ENCODE results near the gene USP1.
A peak's percentile ranks its signal among the peaks of the same experiment; 100 is the strongest.

USP1 gene, protein sequence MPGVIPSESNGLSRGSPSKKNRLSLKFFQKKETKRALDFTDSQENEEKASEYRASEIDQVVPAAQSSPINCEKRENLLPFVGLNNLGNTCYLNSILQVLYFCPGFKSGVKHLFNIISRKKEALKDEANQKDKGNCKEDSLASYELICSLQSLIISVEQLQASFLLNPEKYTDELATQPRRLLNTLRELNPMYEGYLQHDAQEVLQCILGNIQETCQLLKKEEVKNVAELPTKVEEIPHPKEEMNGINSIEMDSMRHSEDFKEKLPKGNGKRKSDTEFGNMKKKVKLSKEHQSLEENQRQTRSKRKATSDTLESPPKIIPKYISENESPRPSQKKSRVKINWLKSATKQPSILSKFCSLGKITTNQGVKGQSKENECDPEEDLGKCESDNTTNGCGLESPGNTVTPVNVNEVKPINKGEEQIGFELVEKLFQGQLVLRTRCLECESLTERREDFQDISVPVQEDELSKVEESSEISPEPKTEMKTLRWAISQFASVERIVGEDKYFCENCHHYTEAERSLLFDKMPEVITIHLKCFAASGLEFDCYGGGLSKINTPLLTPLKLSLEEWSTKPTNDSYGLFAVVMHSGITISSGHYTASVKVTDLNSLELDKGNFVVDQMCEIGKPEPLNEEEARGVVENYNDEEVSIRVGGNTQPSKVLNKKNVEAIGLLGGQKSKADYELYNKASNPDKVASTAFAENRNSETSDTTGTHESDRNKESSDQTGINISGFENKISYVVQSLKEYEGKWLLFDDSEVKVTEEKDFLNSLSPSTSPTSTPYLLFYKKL

DNA sequence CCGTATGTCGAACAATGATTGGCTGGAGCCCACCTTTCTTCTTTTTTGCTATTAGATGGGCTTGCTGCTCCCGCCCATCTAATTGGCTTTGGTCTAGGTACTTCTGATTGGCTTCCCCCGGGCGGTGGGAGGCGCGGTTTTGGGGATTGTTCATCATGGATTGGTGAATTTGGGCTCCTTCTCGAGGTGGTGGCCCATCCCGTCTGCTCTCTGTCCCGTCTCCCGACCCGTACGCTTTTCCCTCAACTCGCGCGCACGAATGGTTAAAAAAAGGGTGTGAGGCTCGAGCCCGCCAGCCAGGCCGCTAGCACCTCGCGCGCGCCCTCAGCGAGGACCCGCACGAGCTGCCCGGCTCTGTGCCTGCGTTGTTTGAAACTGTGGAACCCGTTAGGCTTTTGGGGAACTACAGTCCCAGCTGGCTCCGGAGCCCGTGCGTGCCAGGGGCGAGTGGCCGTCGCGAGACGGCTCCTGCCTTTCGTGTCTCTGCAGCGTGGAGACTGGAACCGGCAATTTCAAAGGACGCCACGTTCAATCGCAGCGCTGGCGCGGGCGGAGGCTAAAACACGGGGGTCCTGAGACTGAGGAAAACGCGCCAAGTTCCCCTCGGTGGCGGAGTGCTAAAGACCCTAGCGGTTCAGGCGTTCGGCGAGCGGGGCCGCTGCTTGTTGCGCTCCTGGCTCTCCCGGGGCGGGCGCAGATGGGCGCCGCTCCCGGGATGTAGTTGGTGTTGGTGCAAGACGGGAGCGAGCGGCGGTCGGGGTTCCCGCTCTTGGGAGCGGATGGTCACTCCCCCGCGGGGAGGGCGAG, at the start of gene USP1:
Gene USP1, plus strand, starts transcription at position 584 of the 807 bp plus-strand sequence. CDS start 2,819 bp downstream, outside the sequence.
- DNase-seq: peak in 1 of 2 donors; percentile 99

DNA sequence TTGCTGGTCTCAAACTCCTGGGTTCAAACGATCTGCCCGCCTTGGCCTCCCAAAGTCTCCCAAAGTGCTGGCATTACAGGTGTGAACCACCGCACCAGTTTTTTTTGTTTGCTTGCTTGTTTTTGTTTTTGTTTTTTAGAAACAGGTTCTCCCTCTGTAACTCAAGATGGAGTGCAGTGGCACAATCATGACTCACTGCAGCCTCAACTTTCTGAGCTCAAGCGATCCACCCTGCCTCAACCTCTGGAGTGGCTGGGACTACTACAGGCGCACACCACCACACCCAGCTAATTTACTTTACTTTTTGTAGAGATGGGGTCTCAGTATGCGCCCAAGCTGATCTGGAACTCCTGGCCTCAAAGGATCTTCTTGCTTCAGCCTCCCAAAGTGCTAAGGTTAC, 47.3 kb upstream of the USP1 start:
- no peak for DNase-seq

DNA sequence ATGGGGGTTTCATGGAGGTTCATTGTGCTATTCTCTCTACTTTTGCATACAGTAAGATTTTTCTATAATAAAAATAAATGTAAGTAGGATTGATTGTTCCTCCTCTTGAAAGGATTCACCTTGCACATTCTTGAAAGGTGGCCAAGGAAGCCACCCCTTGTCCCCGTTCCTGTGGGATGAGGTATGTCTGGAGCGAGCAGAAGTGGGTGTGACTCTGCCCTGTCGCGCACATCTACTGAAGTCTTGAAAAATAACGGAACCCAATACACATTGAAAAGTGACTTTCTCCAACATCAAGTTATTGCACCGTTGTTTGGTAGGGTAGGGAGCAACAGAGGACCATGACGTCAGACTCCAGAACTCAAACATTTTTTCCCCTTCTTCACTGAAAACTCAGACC, 46.8 kb upstream of the USP1 start:
- no peak for DNase-seq

DNA sequence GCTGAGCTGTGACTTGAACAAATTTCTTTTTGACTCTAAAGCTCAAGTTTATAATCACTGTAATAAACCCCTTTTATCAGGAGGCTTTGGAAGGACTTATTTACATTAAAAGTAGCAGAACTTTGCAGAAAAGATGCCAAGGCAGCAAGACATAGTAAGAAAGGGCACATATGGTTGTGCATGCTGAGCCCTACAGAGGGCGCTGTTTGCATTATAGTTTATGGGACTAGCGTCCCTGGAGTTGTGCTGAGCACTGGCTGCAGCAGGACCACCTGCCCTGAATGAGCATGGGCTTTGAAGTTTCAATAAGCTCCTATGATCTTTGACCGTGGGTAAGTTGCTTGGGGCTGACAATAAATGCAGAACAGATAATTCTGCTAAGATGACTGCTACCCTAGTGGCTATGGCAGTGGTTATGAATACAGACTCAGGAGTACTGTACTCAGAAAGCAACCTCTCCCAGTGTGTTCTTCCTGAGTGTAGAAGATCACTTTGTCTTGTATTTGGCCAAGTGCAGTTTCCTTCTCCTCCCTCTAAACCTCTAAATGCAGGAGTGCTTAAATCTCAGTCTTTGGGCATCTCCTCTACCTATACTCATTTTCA, 45.4 kb upstream of the USP1 start:
- DNase-seq: peak in 1 of 2 donors; percentile 18

DNA sequence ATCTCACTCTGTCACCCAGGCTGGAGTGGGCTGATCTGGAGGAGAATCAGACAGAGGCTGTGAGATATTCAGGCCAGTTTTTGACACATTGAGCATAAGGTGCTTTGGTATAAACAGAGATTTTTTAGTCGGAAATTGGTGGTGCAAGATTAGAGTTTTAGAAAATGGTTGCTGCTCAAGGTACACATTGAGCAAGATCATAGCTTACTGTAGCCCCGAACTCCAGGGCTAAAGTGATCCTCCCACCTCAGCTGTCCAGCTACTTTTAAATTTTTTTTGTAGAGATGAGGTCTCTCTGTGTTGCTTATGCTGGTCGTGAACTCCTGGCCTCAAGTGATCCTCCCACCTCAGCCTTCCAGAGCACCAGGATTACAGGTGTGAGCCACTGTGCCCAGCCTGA, 43.9 kb upstream of the USP1 start:
- no peak for DNase-seq

DNA sequence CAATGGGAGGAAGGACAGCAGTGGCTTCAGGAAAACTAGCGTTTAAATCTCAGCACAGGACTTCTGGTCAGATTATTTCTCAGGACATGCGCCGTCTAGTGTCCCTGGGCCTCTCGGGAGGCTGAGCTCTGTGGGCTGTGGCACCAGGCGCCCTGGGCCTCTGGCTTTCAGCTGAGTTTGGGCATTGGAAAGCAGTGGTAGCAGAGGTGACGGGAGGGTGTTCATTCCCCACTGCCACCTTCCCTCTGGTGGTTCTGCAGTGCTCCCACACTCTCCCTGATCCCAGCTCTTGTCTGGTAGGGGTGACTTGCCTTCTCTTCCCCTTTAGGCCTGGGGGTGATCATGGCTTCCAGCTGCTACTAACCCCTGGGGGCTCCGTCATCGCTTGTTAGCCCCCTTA, 42.2 kb upstream of the USP1 start:
- no peak for DNase-seq

DNA sequence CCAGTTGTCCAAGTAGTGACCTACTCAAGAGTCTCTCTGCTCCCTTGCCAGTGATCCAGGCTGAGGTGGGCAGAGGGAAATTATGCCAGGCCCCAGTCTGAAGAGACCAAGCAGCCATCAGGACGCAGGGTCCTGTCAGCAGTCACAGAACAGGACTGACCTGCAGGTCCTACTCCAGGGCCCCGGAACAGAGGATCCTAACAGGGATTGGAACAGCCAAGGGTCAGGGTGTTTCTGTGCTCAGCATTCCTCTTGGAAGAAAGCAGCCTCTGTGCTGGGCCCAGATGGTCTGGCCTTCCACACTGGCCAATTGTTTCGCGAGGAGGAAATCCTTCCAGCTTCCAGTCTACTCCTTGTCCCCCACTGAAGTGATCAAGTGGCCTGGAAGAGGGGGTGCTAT, 41.6 kb upstream of the USP1 start:
- DNase-seq: no peak

DNA sequence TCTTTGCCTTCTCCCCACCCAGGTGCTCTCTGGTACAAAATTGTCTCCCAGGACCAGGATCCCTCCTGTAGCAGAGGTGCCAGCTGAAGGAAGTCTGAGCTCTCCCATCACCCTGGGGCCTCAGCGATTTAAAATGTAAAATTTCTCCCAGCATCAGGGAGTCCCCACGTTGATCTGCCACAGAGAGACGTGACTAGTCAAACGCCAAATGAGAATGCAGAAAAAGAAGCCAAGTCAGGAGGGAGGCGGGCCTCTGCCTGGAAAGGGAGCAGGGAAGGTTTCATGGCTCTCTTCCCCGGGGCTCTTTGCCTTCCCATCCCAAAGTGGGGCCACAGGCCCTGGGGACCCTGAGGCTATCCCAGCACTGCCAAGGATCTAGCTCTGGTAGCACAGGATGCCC, 40.0 kb upstream of the USP1 start:
- no peak for DNase-seq

DNA sequence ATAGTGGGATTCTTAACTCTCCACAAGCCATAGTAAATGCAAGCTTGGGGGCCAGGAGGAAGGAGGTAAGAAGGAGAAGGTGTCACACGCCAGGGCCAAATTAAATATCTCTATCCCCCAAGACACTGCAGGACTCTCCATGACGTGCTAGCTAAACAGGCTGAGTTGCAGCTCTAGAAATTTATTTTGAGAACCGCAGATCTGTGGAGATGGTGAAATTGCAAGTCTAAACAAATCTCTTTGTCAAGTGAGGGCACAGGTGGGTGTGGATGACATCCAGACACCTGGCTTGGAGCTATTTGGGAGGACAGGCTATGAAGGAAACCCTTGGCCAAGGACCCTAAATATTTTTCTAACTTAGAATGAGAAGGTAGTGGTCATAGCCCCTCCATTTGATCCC, 39.5 kb upstream of the USP1 start:
- no peak for DNase-seq

DNA sequence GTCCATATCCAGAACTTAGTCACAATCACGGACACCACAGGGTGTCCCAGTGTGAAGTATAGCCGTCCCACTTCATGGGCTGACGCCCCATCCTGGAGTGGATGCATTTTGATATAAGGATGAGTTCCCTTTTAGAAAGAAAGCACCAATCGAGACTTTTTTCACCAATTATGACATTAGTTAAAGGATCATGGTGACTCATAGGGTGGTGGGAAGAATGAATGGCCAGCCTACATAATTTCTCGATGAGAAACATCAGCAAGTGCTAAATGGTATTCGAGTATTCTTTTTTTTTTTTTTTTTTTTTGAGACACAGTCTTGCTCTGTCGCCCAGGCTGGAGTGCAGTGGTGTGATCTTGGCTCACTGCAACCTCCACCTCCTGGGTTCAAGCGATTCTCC, 38.5 kb upstream of the USP1 start:
- no peak for DNase-seq

DNA sequence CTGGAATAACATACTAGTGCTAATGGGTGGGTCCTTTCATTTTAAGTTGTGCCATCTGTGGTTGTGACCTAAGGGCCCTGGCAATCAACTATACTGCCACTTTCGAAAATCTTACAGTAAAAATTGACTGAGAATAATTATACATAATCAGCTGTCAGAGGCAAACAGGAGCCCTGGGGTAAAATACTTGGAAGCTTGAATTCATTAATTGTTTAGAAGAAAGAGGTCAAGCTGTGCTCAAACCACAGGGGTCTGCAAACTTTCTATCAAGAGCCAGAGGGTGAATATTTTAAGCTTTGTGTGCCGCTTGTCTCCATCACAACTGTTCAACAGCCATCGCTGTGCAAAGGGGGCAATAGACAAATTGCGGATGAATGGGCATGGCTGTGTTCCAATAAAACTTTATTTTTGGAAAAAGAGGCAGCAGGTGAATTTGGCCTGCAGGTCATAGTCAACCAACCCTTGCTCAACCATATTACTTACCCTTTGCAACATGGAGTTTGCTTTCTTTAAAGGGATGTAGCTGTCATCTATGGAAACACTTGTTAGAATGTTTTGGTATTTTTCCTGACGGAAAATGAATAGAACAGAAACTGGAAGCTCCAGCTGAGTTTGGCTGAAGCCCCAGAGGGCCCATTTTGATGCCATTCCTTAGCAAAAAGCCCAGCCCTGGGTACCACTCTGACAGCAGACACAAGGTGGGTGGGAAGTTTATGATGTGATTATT, 35.7 kb upstream of the USP1 start:
- no peak for DNase-seq

DNA sequence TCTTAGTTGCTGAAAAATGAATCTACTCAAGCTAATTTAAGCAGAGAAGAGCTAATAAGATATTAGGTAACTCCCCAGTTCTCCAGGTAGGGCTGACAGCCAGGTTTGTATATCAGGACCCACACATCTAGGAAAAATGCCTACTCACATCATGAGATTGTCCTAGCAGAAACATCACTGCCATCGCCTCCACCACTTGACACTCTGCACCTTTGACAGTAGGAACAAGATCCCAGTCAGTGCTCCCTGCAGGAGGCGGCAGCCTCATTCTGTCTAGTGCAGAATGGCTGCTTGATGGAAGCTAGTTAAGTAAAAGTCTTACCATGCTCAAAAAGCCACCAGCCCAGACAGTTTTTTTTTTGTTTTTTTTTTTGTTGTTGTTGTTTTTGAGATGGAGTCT, 31.6 kb upstream of the USP1 start:
- no peak for DNase-seq

DNA sequence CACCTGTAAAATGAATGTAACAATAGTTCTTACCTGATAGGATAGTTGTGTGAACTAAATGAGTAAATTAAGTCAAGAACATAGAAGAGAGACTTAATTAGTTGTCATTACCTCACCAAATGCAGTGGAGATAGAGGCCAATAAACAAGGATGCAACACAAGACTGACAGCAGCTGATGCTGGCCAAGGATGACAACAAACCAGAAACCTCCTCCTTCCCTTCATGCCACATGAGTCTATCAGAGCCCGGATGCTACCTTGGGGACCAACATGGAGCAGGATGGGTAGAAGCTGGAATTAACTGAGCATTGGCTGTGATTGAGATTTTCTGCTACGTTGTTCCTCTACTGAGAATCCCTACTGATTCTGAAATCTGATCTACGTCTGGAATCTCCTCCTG, 30.3 kb upstream of the USP1 start:
- no peak for DNase-seq

DNA sequence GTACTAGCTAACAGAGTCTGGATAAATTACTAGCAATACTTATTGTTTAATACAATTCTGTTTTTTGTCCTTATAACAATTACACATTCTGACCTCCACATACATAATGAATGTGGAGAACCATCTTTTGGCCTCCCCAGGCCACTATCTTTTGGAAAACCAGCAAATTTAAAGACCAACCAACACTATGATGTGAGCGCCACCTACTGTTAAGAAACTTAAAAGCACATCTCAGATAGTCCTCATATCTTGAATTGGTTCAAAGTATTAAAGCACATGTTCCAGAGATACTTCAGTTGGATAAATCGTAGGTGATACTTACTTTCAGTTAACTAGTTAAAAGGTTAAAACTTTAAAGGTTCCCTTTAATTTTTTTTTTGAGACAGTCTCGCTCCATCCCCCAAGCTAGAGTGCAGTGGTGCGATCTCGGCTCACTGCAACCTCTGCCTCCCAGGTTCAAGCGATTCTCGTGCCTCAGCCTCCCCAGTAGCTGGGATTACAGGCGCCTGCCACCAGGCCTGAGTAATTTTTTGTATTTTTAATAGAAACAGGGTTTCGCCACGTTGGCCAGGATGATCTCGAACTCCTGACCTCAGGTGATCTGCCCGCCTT, 29.3 kb upstream of the USP1 start:
- peak in 1 of 2 donors; percentile 52 for DNase-seq

DNA sequence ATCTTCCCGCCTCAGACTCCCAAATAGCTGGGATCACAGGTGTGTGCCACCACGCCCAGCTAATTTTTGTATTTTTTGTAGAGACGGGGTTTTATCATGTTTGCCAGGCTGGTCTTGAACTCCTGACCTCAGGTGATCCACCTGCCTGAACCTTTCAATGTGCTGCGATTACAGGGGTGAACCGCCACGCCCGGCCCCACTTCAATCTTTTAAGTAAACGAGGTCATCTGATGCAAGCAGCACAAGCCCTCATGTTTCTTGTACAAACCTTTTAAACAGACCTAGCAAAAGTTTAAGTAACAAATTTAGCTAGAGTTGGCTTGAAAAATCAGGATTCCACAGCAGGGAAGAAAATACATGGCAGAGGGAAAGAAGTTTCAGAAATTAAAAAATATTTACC, 21.2 kb upstream of the USP1 start:
- no peak for DNase-seq

DNA sequence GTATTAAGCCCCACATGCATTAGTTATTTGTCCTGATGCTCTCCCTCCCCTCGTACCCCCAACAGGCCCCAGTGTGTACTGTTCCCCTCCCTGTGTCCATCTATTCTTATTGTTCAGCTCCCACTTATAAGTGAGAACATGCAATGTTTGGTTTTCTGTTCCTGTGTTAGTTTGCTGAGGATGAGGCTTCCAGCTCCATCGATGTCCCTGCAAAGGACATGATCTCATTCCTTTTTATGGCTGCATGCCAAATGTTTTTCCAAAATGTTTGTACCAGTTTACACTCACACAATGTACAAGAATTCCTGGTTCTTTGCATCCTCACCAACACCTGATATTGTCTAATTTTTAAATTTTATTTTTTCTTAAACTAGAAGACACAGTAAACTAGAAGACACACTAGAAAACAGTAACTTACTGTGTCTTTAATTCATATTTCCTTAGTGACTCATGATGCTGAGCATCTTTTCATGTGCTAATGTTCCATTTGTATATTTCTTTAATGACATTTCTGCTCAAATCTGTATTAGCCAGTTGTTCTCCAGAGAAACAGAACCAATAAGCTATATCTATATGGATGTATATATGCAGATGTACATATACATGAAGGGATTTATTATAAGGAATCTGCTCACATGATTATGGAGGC, 19.4 kb upstream of the USP1 start:
- no peak for DNase-seq

DNA sequence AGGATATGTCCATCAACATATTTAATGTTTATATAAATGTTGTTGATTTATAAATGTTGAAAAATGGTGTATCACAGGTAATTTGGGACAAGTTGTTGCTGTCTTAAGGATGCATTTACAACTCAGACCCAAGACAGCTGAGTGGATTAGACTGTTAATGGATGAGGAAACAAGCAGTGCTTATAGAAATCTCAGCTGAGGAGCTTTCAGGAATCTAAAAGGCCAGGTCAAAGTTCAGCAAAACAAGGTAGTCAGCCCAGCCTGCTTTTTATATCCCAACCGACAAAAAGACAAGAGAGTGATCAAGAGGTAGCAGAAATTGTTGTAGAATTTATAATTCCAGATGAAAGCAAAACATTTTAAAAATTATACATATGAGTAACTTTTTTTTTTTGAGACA, 16.6 kb upstream of the USP1 start:
- no peak for DNase-seq

DNA sequence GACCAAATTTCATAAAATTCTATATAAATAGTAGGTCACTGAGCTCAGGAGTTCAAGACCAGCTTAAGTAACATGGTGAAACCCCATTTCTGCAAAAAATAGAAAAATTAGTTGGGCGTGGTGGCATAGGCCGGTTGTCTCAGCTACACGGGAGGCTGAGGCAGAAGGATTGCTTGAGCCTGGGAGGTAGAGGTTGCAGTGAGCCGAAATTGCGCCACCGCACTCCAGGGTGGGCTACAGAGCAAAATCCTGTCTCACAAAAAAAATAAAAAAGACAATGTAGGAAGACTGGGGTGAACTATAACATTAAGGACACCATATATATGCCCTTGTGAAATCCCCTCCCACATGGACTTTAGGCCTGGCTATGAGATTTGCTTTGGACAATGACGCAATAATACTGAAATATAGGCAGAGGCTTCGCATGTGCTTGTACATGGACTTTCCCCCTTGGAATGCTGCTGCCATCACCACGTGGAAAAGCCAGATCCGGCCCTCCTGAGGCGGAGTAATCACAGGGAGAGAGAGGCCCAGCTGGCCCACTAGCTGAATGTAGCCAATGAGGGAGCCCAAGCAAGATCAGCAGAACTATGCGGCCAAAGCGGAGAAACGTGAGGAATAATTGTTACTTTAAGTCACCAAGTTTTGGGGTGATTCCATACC, 13.1 kb upstream of the USP1 start:
- no peak for DNase-seq

DNA sequence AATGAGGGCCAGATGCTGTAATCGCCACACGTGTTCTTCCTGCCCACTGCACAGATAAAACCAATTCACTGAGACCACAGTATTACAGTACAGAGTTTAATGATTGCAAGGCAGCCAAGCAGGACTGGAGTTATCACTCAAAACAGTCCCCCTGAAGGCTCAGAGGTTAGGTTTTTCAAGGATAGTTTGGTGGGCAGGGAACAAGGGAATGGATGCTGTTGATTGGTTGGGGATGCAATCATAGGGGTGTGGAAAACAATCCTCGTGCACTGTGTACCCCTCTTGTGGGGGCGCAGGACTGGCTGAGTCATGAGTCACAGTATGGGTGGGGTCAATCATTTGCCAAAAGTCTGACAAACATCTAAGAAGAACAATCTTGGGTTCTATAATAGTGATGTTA, 12.4 kb upstream of the USP1 start:
- DNase-seq: no peak

DNA sequence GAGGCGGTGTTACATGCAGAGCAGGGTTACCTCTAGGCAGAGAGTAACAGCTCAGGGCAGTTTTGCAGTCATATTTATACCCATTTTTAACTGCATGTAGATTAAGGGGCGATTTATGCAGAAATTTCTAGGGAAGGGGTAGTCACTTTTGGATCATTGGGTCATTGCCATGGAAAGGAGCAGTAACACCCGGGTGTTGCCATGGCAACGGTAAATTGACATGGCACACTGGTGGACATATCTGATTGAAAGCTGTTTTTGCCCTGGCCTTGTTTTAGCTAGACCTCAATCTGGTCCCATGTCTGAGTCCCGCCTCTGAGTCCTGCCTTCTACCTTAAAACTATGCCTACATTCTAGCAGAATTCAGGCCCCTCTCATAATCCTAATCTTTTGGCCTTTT, 11.8 kb upstream of the USP1 start:
- DNase-seq: no peak

DNA sequence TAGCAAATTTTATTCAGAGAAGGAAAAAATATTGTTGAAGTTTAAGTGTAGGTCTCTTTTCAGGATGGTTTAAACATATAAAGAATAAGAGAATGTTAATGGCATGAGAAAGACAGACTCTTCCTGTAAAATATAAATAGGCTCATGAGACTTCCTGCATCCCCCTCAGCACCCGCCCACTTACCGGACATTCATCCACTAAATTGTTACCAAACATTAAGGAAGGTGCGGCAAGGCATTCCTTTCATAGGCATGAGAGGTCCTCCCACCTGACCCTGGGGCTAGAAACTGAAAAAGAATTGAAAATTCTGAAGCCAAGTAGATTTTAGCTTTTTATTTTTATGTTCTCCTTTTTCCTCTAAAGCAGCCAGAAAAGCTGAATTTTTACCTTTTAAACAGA, 10.6 kb upstream of the USP1 start:
- no peak for DNase-seq
